ENCODE results near the gene TNFRSF8. TPM values are rescaled to one million over a fixed set of nuclear protein-coding genes. Genes with fewer than 3 reads are reported as not detected.

Gene TNFRSF8
- total RNA-seq, 1 donor from 2014 or later = not detected

DNA sequence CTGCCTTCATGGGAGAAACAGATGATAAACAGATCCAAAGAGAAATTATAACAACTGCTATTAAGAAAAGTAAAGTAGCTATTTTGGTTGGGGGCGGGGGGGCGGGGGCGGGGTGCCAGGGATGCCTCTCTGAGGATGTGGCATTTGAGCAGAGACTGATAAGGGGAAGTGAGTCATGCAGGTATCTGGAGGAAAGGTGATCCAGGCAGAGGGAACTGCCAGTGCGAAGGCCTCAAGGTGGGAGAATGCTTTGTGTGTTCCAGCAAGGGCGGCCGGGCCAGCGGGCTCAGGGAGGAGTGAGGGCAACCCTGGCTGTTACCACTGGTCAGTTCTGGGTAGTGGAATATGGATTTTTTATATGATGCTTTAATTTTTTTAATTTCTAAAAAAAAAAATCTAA, 96.7 kb downstream of the TNFRSF8 start:
- H3K36me3 Mint-ChIP-seq (ENCODE audit: low read depth) = no peaks in the 10 kb centered on the region
- no peaks in the 10 kb centered on the region for H3K9me3 Mint-ChIP-seq
- no peak for DNase-seq (ENCODE audit: low read depth, low spot score)
- no peak overlapping the region for H3K4me3 Mint-ChIP-seq
- H3K4me1 Mint-ChIP-seq = peaks cover 29% of the 10 kb centered on the region
- no peaks in the 10 kb centered on the region for H3K27me3 Mint-ChIP-seq (ENCODE audit: low read depth)
- TF ChIP-seq CTCF (conservative IDR thresholded peaks at IDR 0.05) = no peak
- H3K27ac Mint-ChIP-seq (ENCODE audit: unreplicated experiment) = no peak overlapping the region

DNA sequence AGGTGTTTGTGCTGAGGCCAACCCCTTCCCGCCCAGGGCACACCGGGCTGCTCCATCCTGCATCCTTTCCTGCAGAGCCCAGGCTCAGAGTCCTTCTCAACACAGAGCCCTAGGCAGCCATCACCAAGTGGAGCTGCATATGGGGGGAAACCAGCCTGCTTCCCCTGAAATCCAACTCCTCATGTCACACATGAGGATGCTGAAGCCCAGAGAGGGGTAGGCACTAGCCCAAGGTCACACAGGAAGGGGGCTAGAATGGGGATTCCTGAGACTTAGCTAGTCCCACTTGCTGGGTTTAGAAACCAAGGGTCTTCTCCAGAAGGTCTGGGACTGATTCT, 98.2 kb downstream of the TNFRSF8 start:
- TF ChIP-seq CTCF (conservative IDR thresholded peaks at IDR 0.05) = no peak
- H3K27ac Mint-ChIP-seq (ENCODE audit: unreplicated experiment) = no peak overlapping the region
- no peak for DNase-seq (ENCODE audit: low read depth, low spot score)
- H3K27me3 Mint-ChIP-seq (ENCODE audit: low read depth) = peaks cover 3% of the 10 kb centered on the region
- H3K4me1 Mint-ChIP-seq = peaks cover 24% of the 10 kb centered on the region
- H3K9me3 Mint-ChIP-seq = no peaks in the 10 kb centered on the region
- no peaks in the 10 kb centered on the region for H3K36me3 Mint-ChIP-seq (ENCODE audit: low read depth)
- no peak overlapping the region for H3K4me3 Mint-ChIP-seq

DNA sequence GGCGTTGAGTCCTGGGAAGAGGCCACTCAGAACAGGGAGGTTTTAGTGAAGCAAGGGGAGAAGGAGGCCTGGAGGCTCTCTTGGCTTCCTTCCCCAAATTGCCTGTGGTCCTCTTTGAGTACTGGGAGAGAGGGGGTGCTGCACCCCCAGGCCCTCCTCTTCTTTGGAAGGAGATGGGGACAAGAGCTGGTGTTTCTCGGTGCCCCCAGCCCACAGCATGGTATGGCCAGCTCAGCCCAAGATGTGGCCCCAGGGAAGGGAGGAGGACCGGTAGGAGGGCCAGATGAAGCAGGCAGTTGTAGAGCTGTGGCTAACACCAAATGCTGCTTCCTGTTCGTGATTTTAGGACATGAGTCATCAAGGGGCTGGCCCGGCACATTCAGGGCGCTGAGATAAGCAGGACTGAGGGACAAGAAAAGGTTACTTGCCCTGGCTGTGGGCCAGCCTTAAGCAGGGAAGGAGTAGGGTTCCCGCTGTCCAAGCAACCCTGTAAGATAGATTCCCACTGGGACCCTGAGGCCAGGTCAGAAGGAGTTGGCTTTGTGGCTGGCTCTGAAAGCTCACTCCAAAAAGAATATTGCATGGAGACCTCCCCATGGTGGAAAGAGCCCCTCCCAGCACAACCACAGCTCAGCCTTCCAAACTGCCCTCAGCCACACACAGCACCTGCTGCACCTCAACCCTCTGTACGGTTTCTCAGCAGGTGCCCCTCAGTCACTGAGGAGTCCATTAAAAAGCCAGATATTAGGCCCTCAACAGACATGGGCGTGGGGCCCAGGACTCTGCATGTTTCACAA, 98.8 kb downstream of the TNFRSF8 start:
- no peaks in the 10 kb centered on the region for H3K9me3 Mint-ChIP-seq
- no peaks in the 10 kb centered on the region for H3K36me3 Mint-ChIP-seq (ENCODE audit: low read depth)
- TF ChIP-seq CTCF (conservative IDR thresholded peaks at IDR 0.05) = no peak
- peaks cover 5% of the 10 kb centered on the region for H3K27me3 Mint-ChIP-seq (ENCODE audit: low read depth)
- no peak for DNase-seq (ENCODE audit: low read depth, low spot score)
- H3K4me1 Mint-ChIP-seq = peaks cover 27% of the 10 kb centered on the region
- no peak overlapping the region for H3K4me3 Mint-ChIP-seq
- H3K27ac Mint-ChIP-seq (ENCODE audit: unreplicated experiment) = peak overlapping the region; percentile 43

DNA sequence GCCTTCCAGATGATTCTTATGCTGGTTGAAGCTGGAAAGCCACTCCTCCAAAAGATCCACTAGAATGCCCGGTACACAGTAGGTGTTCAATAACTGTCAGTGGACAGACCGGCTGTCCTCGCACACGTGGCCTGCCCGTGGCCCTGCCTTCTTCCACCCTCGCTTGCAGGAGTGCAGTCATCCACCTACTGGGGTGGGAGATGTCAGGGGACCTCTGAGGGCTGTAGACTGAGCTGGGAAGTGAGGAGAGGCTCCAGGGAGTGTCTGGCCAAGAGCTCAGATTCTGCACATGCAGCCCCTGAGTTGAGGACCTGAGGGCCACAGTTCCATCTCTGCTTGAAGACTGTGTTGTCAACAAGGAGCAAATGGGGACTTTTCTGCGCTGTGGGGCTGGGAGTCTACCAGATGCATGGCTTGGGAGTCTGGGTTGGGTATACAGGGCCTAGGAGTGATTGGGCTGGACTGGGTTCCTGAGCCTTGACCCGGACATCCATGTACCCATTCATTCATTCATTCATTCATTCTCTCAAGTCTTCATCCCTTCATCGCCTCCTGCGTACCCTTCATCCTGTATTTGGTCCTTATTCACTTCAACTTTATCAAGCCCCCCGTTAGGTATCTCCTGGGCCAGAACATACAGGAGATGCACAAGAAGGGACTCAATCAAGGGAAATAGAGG, 99.5 kb downstream of the TNFRSF8 start:
- Mint-ChIP-seq H3K4me1 (peaks cover 23% of the 10 kb centered on the region), H3K27ac (ENCODE audit: unreplicated experiment) (peak overlapping the region; percentile 43), H3K4me3 (no peak overlapping the region), H3K9me3 (no peaks in the 10 kb centered on the region), H3K36me3 (ENCODE audit: low read depth) (no peaks in the 10 kb centered on the region), H3K27me3 (ENCODE audit: low read depth) (peaks cover 7% of the 10 kb centered on the region)
- DNase-seq (ENCODE audit: low read depth, low spot score) = no peak
- no peak for TF ChIP-seq CTCF (conservative IDR thresholded peaks at IDR 0.05)

- Mint-ChIP-seq H3K27me3 (ENCODE audit: low read depth) (peaks cover 14% of the 10 kb centered on the region), H3K36me3 (ENCODE audit: low read depth) (no peaks in the 10 kb centered on the region), H3K27ac (ENCODE audit: unreplicated experiment) (no peak overlapping the region), H3K4me3 (no peak overlapping the region), H3K9me3 (no peaks in the 10 kb centered on the region), H3K4me1 (peaks cover 23% of the 10 kb centered on the region)
- TF ChIP-seq CTCF (conservative IDR thresholded peaks at IDR 0.05) = no peak
- DNase-seq (ENCODE audit: low read depth, low spot score) = no peak
Measured at GRCh38 chr1:12163210-12163609, 100.1 kb downstream of the TNFRSF8 start.
